OCI-LY1 (cell line): ENCODE data around the gene BET1.

Source experiments
- H2AFZ ChIP-seq: fragments of 200-600 bp; sonication (generic), shearing (Covaris generic); 2 replicates; pipeline ENCODE4 v1.6.0; 2014; ENCODE audit warnings: antibody characterized with exemption, mild to moderate bottlenecking, low read length
- H3F3A ChIP-seq: fragments of 200-600 bp; sonication (generic), shearing (Covaris generic); 2 replicates; pipeline ENCODE4 v1.6.0; 2014; ENCODE audit warnings: mild to moderate bottlenecking, antibody characterized with exemption, low read length, moderate library complexity; ENCODE audit not compliant: insufficient read depth
- H3K27ac ChIP-seq: fragments of 200-600 bp; sonication (generic); 2 replicates; pipeline ENCODE4 v1.5.1; 2014; ENCODE audit warnings: low read length, mixed run types, mild to moderate bottlenecking, low read depth; ENCODE audit not compliant: poor library complexity, severe bottlenecking
- H3K27me3 ChIP-seq: fragments of 200-600 bp; sonication (generic); 2 replicates; pipeline ENCODE4 v1.6.0; 2014; ENCODE audit warnings: antibody characterized with exemption, mild to moderate bottlenecking, low read length, moderate library complexity; ENCODE audit not compliant: insufficient read depth
- H3K36me3 ChIP-seq: fragments of 200-600 bp; sonication (generic); 2 replicates; pipeline ENCODE4 v1.6.1; 2014; ENCODE audit warnings: mild to moderate bottlenecking, antibody characterized with exemption, low read length, moderate library complexity, mixed read lengths; ENCODE audit not compliant: insufficient read depth
- H3K4me1 ChIP-seq: fragments of 200-600 bp; sonication (generic); 2 replicates; pipeline ENCODE4 v1.5.1; 2014; ENCODE audit warnings: mild to moderate bottlenecking, low read length, moderate library complexity; ENCODE audit not compliant: insufficient read depth, severe bottlenecking
- H3K4me2 ChIP-seq: fragments of 200-600 bp; sonication (generic), shearing (Covaris generic); 2 replicates; pipeline ENCODE4 v1.6.1; 2014; ENCODE audit warnings: low read length
- H3K4me3 ChIP-seq: fragments of 200-600 bp; sonication (generic); 2 replicates; pipeline ENCODE4 v1.5.1; 2014; ENCODE audit warnings: low read length, low read depth, mild to moderate bottlenecking, mixed read lengths; ENCODE audit not compliant: poor library complexity, severe bottlenecking
- H3K79me2 ChIP-seq: fragments of 200-600 bp; shearing (Covaris generic); 2 replicates; pipeline ENCODE4 v1.6.1; 2016; ENCODE audit warnings: mixed run types, low read length, mixed read lengths; ENCODE audit not compliant: insufficient read depth
- H3K9ac ChIP-seq: fragments of 200-600 bp; sonication (generic), shearing (Covaris generic); 2 replicates; pipeline ENCODE4 v1.6.1; 2014; ENCODE audit warnings: mild to moderate bottlenecking, low read length, mixed read lengths
- H3K9me2 ChIP-seq: fragments of 200-600 bp; sonication (generic), shearing (Covaris generic); 2 replicates; pipeline ENCODE4 v1.6.1; 2014; ENCODE audit warnings: low read depth, mild to moderate bottlenecking, low read length, mixed read lengths
- H3K9me3 ChIP-seq: fragments of 200-600 bp; shearing (Covaris generic); 2 replicates; pipeline ENCODE4 v1.6.1; 2014; ENCODE audit warnings: low read length, mixed read lengths
- H4K20me1 ChIP-seq: fragments of 200-600 bp; sonication (generic), shearing (Covaris generic); 2 replicates; pipeline ENCODE4 v1.6.0; 2016; ENCODE audit warnings: mild to moderate bottlenecking, low read length; ENCODE audit not compliant: insufficient read depth
- CTCF ChIP-seq: fragments of 200-600 bp; sonication (generic), shearing (Covaris generic); IDR thresholded peaks from 2 replicates; pipeline ENCODE4 v1.5.1; 2017; ENCODE audit warnings: mild to moderate bottlenecking, antibody characterized with exemption, low read length, moderate library complexity, mixed read lengths
- EZH2 ChIP-seq: fragments of 200-600 bp; sonication (generic), shearing (Covaris generic); IDR thresholded peaks from 2 replicates; pipeline ENCODE4 v1.8.0; 2017; ENCODE audit warnings: borderline replicate concordance, mixed run types, mild to moderate bottlenecking, antibody characterized with exemption, low read length, moderate library complexity, mixed read lengths

BET1 gene

GRCh38 chr7:93944673-93945072 lies 59.5 kb downstream of the BET1 start:
- Histone ChIP-seq H2AFZ (no peak overlapping the region), H3K27ac (no peak overlapping the region)

GRCh38 chr7:93943816-93944540 lies 60.2 kb downstream of the BET1 start:
- Histone ChIP-seq H3F3A (no peaks in the 10 kb centered on the region), H4K20me1 (no peaks in the 10 kb centered on the region), H3K9me2 (no peaks in the 10 kb centered on the region), H3K9me3 (no peaks in the 10 kb centered on the region), H3K27ac (no peak overlapping the region), H3K9ac (no peak overlapping the region), H3K27me3 (no peaks in the 10 kb centered on the region), H3K4me1 (peaks cover 4% of the 10 kb centered on the region), H3K4me2 (no peak overlapping the region), H3K36me3 (no peaks in the 10 kb centered on the region), H3K79me2 (no peaks in the 10 kb centered on the region), H3K4me3 (no peak overlapping the region), H2AFZ (no peak overlapping the region)
- TF ChIP-seq CTCF, result no peak
- TF ChIP-seq EZH2, result no peak

More at GRCh38 chr7:93944673-93945072, 59.5 kb downstream of the BET1 start:
- Histone ChIP-seq H3K4me2 (no peak overlapping the region), H3K9me3 (no peaks in the 10 kb centered on the region), H3K9me2 (no peaks in the 10 kb centered on the region), H3K4me3 (no peak overlapping the region), H3K9ac (no peak overlapping the region), H3K79me2 (no peaks in the 10 kb centered on the region), H4K20me1 (no peaks in the 10 kb centered on the region), H3K36me3 (no peaks in the 10 kb centered on the region), H3K4me1 (peaks cover 4% of the 10 kb centered on the region), H3F3A (no peaks in the 10 kb centered on the region), H3K27me3 (no peaks in the 10 kb centered on the region)
- TF ChIP-seq EZH2 (no peak), CTCF (no peak)
